Transverse colon (tissue), 4 donors: ENCODE results near the gene PRKCB. TPM values are rescaled to one million over a fixed set of nuclear protein-coding genes. Genes with fewer than 3 reads are reported as not detected.

ENCODE experiments used
- DNase-seq: peaks from one replicate; pipeline ENCODE4 v3.0.0-alpha.2; 2019
- H3K27ac ChIP-seq, 4 donors: fragments of 200-600 bp; sonication (generic); 2 replicates each; pipeline ENCODE4 v1.5.1; 2016 to 2018; ENCODE audit warnings: inconsistent platforms in 4 of 4
- H3K27me3 ChIP-seq: fragments of 200-600 bp; sonication (generic); 2 replicates; pipeline ENCODE4 v1.5.1; 2017; ENCODE audit warnings: inconsistent platforms
- H3K36me3 ChIP-seq, 4 donors: fragments of 200-600 bp; sonication (generic); 2 replicates each; pipeline ENCODE4 v1.5.1; 2017 to 2019; ENCODE audit warnings: inconsistent platforms in 4 of 4
- H3K4me1 ChIP-seq, 4 donors: fragments of 200-600 bp; sonication (generic); 2 replicates each; pipeline ENCODE4 v1.5.1; 2017 to 2020; ENCODE audit warnings: inconsistent platforms in 4 of 4
- H3K4me3 ChIP-seq, 4 donors: fragments of 200-600 bp; sonication (generic); 1 replicate in 1 of 4; 2 replicates in 3 of 4; pipeline versions ENCODE4 v1.5.1 to v1.6.1; 2017 to 2019; ENCODE audit warnings: inconsistent platforms in 4 of 4
- H3K9me3 ChIP-seq, 2 donors: fragments of 200-600 bp; sonication (generic); 2 replicates each; pipeline ENCODE4 v1.5.1; 2017 to 2019; ENCODE audit warnings: inconsistent platforms in 2 of 2
- EP300 ChIP-seq: sonication (generic); formaldehyde crosslinking; IDR thresholded peaks from one replicate; pipeline ENCODE4 v1.6.1; 2017; ENCODE audit warnings: antibody characterized with exemption, low read depth
- POLR2A ChIP-seq: fragments of 450-650 bp; IDR thresholded peaks from one replicate; pipeline ENCODE4 v1.6.1; 2016; ENCODE audit warnings: antibody characterized with exemption, mild to moderate bottlenecking, moderate library complexity
- POLR2AphosphoS5 ChIP-seq, 3 donors: sonication (generic); formaldehyde crosslinking; IDR thresholded peaks; one replicate each; pipeline ENCODE4 v1.6.1; 2016; ENCODE audit warnings: antibody characterized with exemption in 3 of 3
- WGBS, 2 donors: methylation state at CpG; one replicate each; pipeline ENCODE4 v1.1.5; 2018; ENCODE audit warnings: low coverage in 1 of 2; 5-methylcytosine and 5-hydroxymethylcytosine counted together
- in situ Hi-C, 4 donors: fragments of 200-750 bp; cut with MboI; loops; one replicate each; pipeline versions ENCODE4 v1.15.0 to v1.15.1; 2017; ENCODE audit warnings: low sequenced_read_pairs in 3 of 4, low pct_ligation_motif_present in 1 of 4, low pct_unique_long_range_greater_than_20kb in 1 of 4
- intact Hi-C: fragments of 100-400 bp; cut with DNase I; formaldehyde crosslinking; loops from one replicate; pipeline ENCODE4 v1.15.1; 2023; ENCODE audit warnings: low total_unique reads
- total RNA-seq, 4 donors: library from RNA; depleted of rRNA; stranded (reverse); fragments of >200 nt; gene quantifications; one replicate each; pipeline ENCODE4 v1.1.0, GENCODE V29; 2016
- TF ChIP-seq, protein P1 (sequence below), 5 experiments: fragments of 200-600 bp in 3 of 5; fragments of 450-650 bp in 2 of 5; sonication (generic) in 3 of 5; IDR thresholded peaks; 1 replicate in 2 of 5; 2 replicates in 3 of 5; pipeline ENCODE4 v1.5.1; 2016 to 2017; ENCODE audit warnings: antibody characterized with exemption in 5 of 5, inconsistent platforms in 3 of 5, mild to moderate bottlenecking in 2 of 5, moderate library complexity in 1 of 5

Gene PRKCB
- total RNA-seq, 4 donors from 2014 or later = 9.0 to 28.3 (median 15.2) TPM

DNA sequence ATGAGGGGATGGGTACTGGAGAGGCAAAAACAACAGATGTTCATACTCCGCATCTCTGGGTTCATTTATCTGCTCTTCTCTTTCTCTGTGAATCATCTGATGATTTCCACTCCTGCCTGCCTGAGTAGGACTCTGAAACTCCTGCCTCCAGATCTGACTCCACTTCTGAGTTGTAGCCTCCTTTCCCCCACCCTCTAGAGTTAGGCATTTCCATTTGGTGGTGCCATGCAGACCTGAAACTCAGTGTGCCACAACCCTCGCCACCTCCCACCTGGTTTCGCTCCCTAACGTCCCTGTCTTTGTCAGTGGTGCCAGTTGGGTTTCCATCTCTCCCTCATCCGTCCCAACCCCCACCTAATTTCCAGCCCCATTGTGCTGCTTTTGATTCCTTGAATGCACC is 126.2 kb downstream of the PRKCB start:
- WGBS, 2 donors = 72 to 100% methylated on average over 1 to 5 of the region's 5 CpGs
- Histone ChIP-seq H3K27ac (no peak overlapping the region), H3K9me3 (no peaks in the 10 kb centered on the region), H3K4me1 (peaks cover 0 to 7% (median 0%) of the 10 kb centered on the region in 4 donors), H3K36me3 (no peaks in the 10 kb centered on the region), H3K27me3 (no peaks in the 10 kb centered on the region), H3K4me3 (no peak overlapping the region)
- TF ChIP-seq EP300 (no peak), POLR2A (no peak), POLR2AphosphoS5 (IDR thresholded peaks at IDR 0.05) (no peak)
- TF ChIP-seq, protein P1, sequence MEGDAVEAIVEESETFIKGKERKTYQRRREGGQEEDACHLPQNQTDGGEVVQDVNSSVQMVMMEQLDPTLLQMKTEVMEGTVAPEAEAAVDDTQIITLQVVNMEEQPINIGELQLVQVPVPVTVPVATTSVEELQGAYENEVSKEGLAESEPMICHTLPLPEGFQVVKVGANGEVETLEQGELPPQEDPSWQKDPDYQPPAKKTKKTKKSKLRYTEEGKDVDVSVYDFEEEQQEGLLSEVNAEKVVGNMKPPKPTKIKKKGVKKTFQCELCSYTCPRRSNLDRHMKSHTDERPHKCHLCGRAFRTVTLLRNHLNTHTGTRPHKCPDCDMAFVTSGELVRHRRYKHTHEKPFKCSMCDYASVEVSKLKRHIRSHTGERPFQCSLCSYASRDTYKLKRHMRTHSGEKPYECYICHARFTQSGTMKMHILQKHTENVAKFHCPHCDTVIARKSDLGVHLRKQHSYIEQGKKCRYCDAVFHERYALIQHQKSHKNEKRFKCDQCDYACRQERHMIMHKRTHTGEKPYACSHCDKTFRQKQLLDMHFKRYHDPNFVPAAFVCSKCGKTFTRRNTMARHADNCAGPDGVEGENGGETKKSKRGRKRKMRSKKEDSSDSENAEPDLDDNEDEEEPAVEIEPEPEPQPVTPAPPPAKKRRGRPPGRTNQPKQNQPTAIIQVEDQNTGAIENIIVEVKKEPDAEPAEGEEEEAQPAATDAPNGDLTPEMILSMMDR (IDR thresholded peaks at IDR 0.05) = no peak
- intact Hi-C loops = no loop called here
- in situ Hi-C loops = no loop called here
- no peak for DNase-seq

DNA sequence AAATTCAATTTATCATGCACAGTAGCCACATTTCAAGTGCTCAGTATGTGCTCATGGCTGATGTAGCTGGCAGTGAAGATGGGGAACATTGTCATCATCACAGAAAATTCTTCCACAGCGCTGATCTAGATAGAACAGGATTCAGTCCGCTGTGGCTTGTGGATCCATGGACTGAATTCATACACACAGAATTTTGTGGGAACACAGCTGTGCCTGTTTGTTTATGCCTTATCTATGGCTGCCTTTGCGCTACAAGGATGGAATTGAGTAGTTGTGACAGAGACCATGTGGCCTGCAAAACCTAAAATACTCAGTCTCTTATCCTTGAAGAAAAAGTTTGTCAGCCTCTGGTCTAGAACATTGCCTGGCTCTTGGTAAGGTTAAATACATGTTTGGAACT is 128.4 kb downstream of the PRKCB start:
- H3K27ac ChIP-seq = no peak overlapping the region
- TF ChIP-seq, protein P1 (IDR thresholded peaks at IDR 0.05) = no peak
- TF ChIP-seq POLR2A (no peak), EP300 (no peak), POLR2AphosphoS5 (IDR thresholded peaks at IDR 0.05) (no peak)

DNA sequence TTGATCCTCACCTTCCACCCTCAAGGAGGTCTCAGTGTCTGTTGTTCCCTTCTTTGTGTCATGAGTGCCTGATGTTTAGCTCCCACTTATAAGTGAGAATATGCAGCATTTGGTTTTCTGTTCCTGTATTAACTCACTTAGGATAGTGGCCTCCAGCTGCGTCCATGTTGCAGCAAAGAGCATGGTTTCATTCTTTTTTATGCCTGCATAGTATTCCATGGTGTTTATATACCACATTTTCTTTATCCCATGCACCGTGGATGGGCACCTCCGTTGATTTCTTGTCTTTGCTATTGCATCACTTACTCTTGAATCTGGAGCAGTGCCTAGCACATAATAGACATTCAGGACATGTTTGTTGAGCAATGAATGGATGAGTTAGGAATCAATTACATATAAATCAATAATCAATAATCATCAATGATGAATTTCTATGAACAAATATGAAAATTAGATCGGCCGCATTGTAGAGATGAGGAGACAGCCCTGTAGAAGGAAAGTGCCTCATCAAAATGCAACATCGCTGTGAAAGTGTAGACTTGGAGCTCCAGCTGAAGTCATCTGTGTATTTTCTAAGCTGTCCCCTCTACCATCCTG is 129.5 kb downstream of the PRKCB start:
- DNase-seq = no peak
- no peaks in the 10 kb centered on the region for H3K36me3 ChIP-seq
- H3K4me1 ChIP-seq = no peaks in the 10 kb centered on the region
- intact Hi-C loops (no loop called here), in situ Hi-C loops (no loop called here)
- WGBS, 2 donors = 86 to 87% methylated on average over 6 of the region's 6 CpGs
- no peak overlapping the region for H3K4me3 ChIP-seq
- TF ChIP-seq EP300 (no peak), POLR2AphosphoS5 (IDR thresholded peaks at IDR 0.05) (no peak), POLR2A (no peak)
- TF ChIP-seq, protein P1 (IDR thresholded peaks at IDR 0.05) = no peak
- H3K27ac ChIP-seq = no peak overlapping the region
- no peaks in the 10 kb centered on the region for H3K27me3 ChIP-seq
- H3K9me3 ChIP-seq = no peaks in the 10 kb centered on the region

More for the DNA sequence above, 128.4 kb downstream of the PRKCB start:
- no peaks in the 10 kb centered on the region for H3K36me3 ChIP-seq
- 93 to 99% methylated on average over 3 of the region's 3 CpGs for WGBS, 2 donors
- intact Hi-C loops (no loop called here), in situ Hi-C loops (no loop called here)
- H3K4me1 ChIP-seq = peaks cover 0 to 7% (median 0%) of the 10 kb centered on the region in 4 donors
- H3K4me3 ChIP-seq = no peak overlapping the region
- no peaks in the 10 kb centered on the region for H3K9me3 ChIP-seq
- no peak for DNase-seq
- H3K27me3 ChIP-seq = no peaks in the 10 kb centered on the region

DNA sequence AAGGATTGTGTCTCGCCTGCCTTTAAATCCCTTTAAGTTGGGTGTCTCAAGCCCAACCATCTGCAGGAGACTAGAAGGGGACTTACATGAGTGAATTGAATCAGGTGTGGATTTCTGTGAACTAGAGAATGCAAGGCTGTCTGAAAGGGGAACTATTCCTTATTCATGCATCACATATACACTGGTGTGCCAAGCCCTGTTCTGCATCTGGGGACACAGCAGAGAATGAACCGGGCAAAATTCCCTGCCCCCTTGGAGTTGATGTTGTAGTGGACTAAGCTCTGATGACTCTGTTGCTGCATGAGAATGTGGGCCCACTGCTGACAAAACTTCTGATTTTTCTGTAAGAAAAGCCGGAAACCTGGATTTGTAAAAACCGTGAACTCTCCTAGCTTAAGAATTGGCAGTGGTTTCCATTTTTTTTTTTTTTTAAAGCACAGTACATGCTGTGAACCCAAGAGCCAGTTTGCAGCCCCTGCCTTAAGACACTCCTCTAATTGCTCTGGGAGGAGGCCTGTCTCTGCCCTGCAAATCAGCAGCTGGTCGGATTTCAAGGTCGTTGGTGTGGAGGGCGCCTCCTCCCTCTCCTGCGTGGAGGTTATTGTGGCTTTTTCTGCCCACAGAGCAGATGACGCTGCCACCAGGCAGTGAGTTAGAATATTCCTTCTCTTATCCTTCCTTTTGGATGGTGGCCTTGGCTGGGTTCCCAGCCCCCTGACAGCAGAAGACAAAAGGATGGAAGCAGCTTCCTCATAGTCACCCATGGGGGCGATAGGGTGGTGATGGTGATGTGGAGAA is 131.0 kb downstream of the PRKCB start:
- Histone ChIP-seq H3K4me1 (no peaks in the 10 kb centered on the region), H3K27me3 (no peaks in the 10 kb centered on the region), H3K9me3 (no peaks in the 10 kb centered on the region), H3K36me3 (no peaks in the 10 kb centered on the region), H3K4me3 (no peak overlapping the region), H3K27ac (no peak overlapping the region)
- WGBS, 2 donors = 48 to 57% methylated on average over 7 to 10 of the region's 10 CpGs
- in situ Hi-C loops (no loop called here), intact Hi-C loops (no loop called here)
- no peak for DNase-seq
- TF ChIP-seq, protein P1 (IDR thresholded peaks at IDR 0.05) = no peak
- TF ChIP-seq POLR2A (no peak), EP300 (no peak), POLR2AphosphoS5 (IDR thresholded peaks at IDR 0.05) (no peak)
